GM18526 (cell line): ENCODE measurements around the gene KDM2A.
A peak's percentile ranks its signal among the peaks of the same experiment; 100 is the strongest.

ENCODE experiments used
- POLR2A ChIP-seq: IDR thresholded peaks from 3 replicates; pipeline ENCODE4 v1.6.1; 2011; ENCODE audit not compliant: insufficient read length; ENCODE audit errors: extremely low read depth

KDM2A gene

GRCh38 chr11:67288452-67289225 is 169.6 kb downstream of the KDM2A start:
- TF ChIP-seq POLR2A: peak; percentile 93

DNA sequence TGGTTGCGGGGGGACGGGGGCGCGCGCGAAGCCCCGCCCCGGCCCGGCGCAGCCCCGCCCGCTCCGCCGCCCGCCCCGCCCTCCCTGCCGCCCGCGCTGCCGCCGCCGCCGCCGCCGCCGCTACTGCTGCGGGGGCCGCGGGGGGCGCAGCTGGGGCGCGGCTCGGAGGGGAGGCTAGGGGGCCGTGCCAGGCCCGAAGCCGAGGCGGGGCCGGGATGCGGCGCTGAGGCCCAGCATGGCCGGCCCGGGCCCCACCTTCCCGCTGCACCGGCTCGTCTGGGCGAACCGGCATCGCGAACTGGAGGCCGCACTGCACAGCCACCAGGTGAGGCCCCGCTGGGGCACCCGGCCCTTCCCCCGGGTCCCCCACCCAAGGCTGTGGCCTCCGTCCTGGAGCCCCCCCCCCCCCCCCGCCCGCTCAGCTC is 170.2 kb downstream of the KDM2A start, which contains the start of gene ANKRD13D:
TSS of gene ANKRD13D (plus strand) at position 78 of the 425 bp plus-strand sequence. CDS start at position 236, 158 bp downstream.
- peak; percentile 31 for TF ChIP-seq POLR2A

DNA sequence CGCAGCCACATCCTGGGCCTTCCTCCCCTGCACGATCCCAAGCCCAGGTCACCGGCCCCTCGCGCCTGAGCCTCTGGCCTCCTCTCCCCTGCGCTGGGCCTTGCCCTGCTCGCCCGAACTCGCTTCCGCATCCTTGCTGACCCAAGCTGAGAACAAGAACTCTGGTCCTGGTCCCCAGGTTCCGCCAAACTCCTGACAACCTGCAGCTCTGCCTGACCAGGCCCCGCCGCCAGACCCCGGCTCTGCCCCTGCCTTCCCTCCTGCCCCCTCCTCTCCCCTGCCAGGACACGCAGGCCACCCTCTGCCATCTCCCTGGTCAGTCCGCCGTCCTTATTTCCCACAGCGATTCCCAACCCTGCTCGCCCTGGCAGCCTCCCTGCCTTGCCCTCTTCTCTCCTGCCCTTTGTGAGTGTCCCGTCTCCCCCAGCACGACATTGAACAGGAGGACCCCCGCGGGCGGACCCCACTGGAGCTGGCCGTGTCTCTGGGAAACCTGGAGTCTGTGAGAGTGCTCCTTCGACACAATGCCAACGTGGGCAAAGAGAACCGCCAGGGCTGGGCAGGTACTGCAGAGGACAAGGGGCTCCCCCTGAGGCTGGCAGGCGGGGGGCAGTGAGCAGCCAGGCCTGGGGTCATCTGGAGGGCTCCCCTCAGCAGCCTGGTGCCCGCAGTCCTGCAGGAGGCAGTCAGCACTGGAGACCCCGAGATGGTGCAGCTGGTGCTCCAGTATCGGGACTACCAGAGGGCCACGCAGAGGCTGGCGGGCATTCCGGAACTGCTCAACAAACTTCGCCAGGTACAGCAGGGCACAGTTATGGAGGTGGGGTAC is 170.8 kb downstream of the KDM2A start:
- TF ChIP-seq POLR2A: no peak

- no peak for TF ChIP-seq POLR2A
Measured at GRCh38 chr11:67290801-67291200, 171.7 kb downstream of the KDM2A start.

GRCh38 chr11:67291481-67292381 is 172.7 kb downstream of the KDM2A start:
- TF ChIP-seq POLR2A: no peak

- no peak for TF ChIP-seq POLR2A
Measured at GRCh38 chr11:67292671-67293070, 173.6 kb downstream of the KDM2A start.

DNA sequence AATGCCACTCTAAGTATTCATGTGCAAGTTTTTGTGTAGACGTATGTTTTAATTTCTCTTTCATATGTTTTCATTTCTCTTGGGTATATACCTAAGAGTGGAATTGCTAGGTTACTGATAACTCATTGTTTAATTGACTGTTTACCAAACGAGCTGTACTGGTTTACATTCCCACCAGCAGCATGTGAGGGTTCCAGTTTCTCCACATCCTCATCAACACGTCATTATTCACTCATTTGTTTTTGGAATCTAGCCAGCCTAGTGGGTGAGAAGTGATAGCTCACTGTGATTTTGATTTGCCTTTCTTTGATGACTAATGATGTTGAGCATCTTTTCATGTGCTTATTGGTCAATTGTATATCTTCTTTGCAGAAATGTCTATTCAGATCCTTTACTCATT is 174.0 kb downstream of the KDM2A start:
- no peak for TF ChIP-seq POLR2A

- no peak for TF ChIP-seq POLR2A
Measured at GRCh38 chr11:67295846-67296245, 176.8 kb downstream of the KDM2A start.

DNA sequence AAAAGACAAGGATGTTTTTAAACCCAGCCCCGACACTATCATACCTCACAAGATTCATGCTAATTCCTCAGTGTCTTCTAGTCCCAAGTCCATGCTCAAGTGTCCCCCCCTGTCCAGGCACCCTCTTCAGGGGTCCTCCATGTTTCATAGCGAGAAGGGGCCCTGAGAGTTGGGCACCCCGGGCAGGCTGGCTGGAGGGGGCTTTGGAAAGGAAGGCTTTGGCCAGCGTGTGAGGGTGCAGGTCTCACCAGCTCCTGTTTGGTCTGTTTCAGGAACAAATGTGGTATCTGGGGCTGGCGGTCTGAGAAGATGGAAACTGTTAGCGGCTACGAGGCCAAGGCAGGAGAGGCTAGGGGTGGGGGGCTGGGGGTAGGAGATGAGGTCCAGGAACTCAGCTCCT is 179.7 kb downstream of the KDM2A start:
- TF ChIP-seq POLR2A: no peak

DNA sequence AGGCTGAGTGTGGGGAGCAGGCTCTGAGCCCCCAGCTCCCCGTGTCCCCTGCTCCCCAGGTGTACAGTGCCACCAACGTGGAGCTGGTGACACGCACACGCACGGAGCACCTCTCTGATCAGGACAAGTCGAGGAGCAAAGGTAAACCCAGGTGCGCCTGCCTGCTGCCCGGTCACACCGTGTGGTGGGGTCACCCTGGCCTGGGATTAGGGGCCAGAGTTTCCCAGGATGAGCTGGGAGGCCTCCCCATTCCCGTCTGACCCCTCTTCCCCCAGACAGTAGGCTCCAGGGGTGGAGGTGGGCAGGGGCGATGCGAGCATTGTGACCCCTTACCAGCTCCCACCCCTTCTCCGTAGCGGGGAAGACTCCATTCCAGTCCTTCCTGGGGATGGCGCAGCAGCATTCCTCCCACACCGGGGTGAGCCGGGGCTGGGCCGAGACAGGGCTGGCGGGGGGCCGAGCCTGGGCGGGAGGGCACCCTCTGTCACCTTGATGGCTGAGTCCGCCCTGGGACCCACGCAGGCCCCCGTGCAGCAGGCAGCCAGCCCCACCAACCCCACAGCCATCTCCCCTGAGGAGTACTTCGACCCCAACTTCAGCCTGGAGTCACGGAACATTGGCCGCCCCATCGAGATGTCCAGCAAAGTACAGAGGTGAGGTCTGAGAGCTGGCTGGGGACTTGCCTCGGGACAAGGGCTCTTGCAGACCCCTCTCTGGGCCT is 180.6 kb downstream of the KDM2A start:
- no peak for TF ChIP-seq POLR2A

DNA sequence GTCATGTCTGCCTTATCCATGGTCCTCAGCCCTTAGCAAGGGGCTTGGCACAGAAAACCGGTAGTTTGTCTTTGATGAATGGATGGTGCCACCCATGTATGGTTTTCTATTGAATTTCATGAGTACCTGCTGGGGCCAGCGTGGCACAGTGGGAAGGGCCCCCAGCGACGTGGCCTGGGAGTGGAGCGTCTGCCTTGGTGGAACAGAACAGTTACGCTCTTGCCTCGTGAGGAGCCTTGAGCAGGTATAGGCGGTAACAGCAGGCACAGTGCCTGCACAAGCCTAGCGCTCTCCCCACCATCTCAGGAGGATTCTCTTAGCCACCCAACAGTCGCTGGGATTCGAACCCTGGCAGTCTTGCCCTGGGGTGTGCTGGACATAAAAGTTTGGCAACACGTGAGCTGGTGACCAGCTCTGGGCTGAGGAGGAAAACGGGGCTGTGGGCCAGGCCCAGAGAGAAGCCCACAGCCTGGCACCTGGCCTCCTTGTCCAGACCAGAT is 181.2 kb downstream of the KDM2A start:
- TF ChIP-seq POLR2A: no peak

GRCh38 chr11:67300756-67301312 is 181.8 kb downstream of the KDM2A start:
- no peak for TF ChIP-seq POLR2A

GRCh38 chr11:67301313-67301921 is 182.4 kb downstream of the KDM2A start:
- TF ChIP-seq POLR2A: no peak
